HG03066 (cell line): ENCODE measurements around the gene DYNC2H1.

Source experiments
- ATAC-seq: cut with Tn5 transposase; IDR thresholded peaks from one replicate; pipeline ENCODE4 v1.9.1; 2021; ENCODE audit warnings: low read depth; ENCODE audit not compliant: unreplicated experiment

The DYNC2H1 gene

GRCh38 chr11:103108933-103109817 lies at the start of gene DYNC2H1:
Gene DYNC2H1 (plus strand): TSS chr11:103109426. CDS start chr11:103109575, 149 bp downstream.
- ATAC-seq, result peak; percentile 99

- ATAC-seq, result no peak
Observed at GRCh38 chr11:103061656-103062055, 47.6 kb upstream of the DYNC2H1 start.

DNA sequence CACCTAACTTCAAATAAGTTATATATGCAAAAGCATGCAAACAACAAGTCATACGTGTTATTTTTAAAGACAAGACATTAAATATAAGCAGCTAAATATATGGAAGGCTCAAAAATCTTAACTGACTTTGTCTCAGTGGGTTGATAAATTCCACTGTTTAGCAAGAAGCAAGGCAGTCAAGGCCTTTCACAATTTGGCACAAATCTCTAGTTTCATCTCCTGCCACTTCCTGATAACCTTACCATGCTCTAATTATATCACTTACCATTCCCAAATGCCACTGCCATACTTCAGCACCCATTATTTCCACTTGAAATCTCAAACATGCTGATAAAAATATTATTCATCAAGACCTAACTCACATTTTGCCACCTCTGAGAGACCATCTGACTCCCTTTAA lies 42.1 kb upstream of the DYNC2H1 start:
- no peak for ATAC-seq

DNA sequence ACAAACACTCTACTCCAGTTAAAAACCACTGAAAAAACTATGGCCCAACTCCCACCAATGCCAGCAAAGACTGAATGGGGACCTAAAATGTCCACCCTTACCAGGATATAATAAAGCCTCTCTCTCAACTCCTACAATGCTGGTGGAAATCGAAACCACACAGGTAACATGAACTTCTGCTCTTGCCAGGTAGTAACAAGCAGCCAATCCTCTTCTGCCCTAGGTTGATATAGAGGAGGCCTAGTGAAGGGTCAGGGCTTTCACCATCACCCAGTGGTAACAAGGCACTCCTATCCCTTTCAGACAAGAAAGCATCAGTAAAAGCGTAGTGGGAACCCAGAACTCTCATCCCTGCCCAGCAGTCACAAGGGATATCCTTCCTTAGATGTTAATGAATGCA lies 39.9 kb upstream of the DYNC2H1 start:
- no peak for ATAC-seq

DNA sequence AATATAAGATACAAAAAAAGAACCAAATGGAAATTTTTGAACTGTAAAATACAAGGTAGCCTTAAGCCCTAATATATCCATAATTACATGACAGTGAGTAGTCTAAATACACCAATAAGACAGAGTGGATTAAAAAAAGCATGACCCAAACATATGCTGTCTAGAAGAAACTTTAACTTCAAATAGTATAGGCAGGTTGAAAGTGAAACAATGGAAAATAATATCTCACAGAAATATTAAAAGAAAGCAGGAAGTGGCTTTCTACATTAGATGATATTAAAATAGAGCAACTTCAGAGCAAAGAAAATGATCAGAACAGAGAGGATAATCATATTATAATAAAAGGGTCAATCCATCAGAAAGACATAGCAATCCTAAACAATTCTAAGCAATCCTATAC lies 39.1 kb upstream of the DYNC2H1 start:
- ATAC-seq, result no peak

- no peak for ATAC-seq
Observed at GRCh38 chr11:103071008-103071407, 38.2 kb upstream of the DYNC2H1 start.

DNA sequence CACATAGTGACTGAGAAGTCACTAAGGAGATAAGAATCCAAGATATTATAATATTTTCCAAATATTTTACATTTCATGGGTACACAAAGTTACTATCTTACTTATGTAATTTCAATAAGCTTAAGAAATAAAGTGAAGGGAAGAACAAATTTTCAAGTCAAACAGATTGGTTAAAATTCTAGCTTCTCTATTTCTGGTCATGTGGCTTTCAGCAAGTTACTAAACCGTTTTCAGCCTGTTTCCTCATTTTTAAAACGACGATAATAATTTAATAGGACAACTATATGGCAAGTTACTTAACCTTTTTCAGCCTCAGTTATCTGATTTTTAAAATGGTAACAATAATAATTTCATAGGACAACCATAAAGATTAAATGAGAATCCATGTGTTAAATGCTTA lies 32.9 kb upstream of the DYNC2H1 start:
- ATAC-seq, result no peak

DNA sequence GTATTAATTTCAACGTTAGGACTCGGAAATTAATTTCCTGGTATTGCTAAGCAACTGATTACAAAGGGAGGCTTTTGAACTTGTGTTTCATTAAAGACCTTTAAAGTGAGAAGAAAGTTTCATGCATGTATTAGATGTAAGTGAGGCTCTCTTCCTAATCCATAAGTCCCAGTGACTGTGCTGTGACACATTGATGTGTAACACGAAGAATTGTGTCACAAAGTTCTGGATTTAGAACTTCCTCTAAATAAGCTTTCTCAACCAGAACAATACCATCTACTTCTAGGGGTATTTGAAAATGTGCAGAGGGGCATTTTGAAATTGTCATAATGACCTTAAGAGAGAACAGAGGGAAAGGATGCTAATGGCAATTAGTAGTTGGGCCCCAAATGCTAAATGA lies 31.7 kb upstream of the DYNC2H1 start:
- ATAC-seq, result no peak

DNA sequence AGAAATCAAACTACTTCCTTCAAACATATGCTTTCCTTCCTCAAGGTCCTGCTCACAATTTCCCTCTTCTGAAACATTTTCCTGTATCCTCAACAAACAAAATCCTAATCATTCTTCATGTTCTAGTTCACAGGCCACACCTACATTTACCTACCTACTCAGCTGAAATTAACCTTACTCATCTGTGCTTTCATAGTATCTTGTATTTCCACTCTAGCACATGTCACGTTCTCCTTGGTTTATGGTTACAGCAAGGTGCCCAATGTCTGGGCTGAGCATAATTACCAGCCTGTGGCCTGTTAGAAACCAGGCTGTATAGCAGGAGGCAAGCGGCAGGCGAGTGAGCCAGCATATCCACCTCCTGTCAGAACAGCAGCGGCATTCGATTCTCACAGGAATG lies 30.5 kb upstream of the DYNC2H1 start:
- no peak for ATAC-seq

DNA sequence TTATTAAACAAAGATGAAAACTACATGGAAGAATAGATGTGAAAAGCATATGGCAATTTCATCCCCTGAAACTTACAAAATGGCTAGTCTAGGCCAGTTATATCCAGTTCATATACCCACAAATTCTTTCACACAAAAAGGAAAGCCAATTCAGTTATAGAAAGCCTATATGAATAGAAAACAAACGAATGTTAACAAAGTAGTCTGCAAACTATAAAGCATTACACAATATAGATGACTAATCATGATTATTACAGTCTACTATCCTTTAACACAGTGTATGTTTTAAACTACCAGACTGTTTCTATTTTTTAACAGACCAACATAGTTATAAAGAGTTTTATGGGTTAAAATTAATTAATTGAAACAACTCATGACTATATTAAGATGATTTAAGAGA lies 29.4 kb upstream of the DYNC2H1 start:
- no peak for ATAC-seq

DNA sequence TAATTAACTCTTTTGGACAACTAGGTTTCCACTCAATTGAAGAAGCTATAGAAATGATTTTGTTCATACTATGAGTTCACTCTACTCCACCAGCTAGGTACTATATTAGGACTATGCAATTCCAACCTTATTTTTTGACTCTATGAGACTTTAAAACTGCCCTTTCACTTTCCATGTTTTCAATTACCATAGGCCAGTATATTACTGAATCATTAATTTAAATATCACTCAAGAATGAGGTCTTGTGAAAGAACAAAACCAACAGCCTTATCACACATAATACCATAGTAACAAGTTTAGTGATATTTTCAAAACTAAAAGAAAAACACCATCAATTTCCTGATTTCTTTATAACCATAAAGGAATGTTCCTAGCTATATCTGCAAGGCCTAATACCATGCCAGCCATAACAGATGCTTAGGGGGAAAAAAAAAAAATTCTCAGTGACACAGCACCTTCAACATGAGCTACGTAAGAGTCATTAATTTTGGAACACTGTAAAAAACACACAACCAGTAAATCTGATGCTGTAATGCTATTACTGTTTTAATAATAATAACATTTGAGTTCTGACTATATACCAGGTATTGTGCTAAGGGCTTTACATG lies 23.4 kb upstream of the DYNC2H1 start:
- ATAC-seq, result no peak

- ATAC-seq, result no peak
Observed at GRCh38 chr11:103086461-103086860, 22.8 kb upstream of the DYNC2H1 start.

DNA sequence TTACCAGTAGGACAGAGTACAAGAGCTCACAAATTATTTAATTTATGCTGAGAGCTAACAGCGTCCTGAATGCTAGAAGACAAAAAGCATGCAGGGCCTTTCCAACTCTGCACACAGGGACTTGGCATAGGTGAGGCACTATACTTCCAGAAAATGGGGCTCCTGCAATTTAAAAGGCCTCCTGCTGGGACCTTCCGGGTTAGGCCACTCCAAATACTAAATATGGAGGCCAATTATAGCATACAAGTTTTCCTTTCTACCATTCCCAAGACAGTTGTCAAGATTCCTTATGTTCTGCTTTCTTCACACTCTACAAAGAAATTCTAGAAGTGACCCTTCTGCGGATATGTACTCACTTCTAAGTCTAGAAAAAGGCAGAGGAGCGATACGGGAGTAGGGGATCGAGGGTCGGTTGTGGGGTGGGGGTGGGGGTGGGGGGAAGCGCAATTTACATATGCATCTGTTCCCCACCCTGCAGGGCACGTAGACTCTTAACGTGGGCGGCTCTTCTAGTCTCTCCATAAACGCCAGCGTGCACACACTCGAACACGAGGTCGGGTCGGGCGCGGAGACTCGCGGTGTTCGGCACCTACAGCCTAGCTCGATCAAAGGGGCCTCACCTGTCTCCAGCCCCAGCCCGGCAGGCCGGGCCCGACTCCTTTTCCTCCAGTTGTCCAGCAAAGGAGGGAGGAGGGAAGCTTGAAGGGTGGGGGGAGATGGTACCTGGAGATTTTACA lies 18.0 kb upstream of the DYNC2H1 start:
- ATAC-seq, result peak; percentile 52

DNA sequence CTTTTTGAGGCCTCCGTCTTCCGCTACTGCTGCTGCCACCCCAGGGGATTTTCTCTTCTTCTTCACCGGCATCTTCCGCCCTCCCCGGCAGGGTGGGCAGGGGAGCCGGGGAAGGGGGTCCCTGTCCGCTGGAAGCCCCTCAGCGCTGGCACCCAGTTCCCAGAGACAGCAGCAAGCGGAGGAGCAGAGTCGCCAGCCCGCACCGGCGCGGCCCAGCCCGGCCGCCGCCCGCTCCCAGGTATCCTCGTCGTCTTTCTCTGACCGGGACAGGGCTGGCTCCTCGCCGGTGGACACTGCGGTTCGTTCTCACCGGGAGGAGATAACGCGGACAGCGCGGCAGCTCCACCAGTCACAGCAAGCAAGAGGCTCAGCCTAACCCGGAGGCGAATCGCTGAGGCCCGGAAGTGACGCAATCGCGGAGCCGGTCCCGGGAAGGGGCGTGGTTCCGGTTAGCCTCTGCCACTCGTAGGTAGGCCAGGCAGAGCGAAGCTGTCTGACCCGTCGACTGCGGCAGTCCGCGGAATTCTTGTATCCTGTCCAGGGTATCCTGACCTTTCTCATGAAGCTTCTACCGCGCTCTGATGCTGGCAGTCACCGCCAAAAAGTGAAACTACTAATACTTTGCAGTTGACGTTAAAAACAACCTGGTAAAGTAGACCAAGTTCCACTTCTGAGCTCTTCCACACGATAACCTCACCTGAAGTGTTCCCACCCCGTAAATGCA lies 17.3 kb upstream of the DYNC2H1 start, which contains the start of gene DCUN1D5:
TSS of gene DCUN1D5 (minus strand) at position 360 of the 724 bp plus-strand sequence. CDS start at position 72, 288 bp downstream.
- ATAC-seq, result peak; percentile 99

DNA sequence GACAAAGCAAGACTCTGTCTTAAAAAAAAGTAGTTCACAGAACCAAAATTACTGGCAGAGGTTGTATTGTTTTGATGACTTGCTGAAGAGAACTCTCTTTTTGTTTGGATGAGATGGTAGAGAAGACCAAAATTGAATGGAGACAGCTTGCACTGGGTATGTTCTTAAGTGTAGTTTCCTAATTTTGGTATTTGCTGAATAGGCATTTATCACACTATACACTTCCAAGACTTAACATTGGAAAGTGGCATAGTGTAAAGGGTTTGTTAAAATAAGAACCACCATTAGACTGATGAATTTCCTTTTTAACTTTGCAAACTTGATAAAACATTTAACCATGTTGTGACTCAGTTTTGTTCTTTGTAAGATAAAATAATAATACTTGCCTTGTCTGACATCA lies 11.9 kb upstream of the DYNC2H1 start:
- ATAC-seq, result no peak

GRCh38 chr11:103109818-103110388 lies 677 bp downstream of the DYNC2H1 start:
- peak; percentile 24 for ATAC-seq

GRCh38 chr11:103110391-103110790 lies 1.2 kb downstream of the DYNC2H1 start:
- ATAC-seq, result no peak

- ATAC-seq, result no peak
Observed at GRCh38 chr11:103111400-103111799, 2.2 kb downstream of the DYNC2H1 start.

DNA sequence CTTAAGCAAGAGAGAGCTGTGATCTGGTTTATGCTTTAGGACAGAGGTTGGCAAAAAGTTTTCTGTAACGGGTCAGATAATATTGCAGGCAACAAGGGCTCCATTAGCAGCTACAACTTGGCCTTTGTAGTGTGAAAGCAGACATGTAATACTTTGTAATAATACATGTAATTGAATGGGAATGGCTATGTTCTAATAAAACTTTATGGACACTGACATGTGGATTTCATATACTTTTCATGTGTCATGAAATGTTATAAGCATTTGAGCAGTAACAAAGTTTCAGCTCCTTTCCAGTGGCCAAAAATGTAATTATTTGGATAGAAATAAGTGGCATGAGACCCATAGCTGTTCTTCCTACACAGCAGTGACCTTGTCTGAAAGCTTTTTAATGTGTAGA lies 3.1 kb downstream of the DYNC2H1 start:
- ATAC-seq, result no peak

GRCh38 chr11:103114836-103115235 lies 5.6 kb downstream of the DYNC2H1 start:
- no peak for ATAC-seq
